ENCODE data around the gene CNBD2. TPM values are rescaled to one million over a fixed set of nuclear protein-coding genes. Genes with fewer than 3 reads are reported as not detected.

CNBD2 gene
- total and polyA plus RNA-seq, 4 experiments from 2014 or later: 6.7 to 8.2 (median 7.5) TPM

- H3K27me3 ChIP-seq (ENCODE audit: insufficient read depth, low read length): no peaks in the 10 kb centered on the region
- intact Hi-C loops (cut with micrococcal nuclease): no loop called here
- H3K9me3 ChIP-seq (ENCODE audit: control insufficient read depth in 1 of 2, low read length in 2 of 2): no peaks in the 10 kb centered on the region
- no peak overlapping the region for H3K4me3 ChIP-seq (ENCODE audit: low read length in 2 of 2)
- H3K36me3 ChIP-seq (ENCODE audit: insufficient read depth, low read length): no peaks in the 10 kb centered on the region
- no peak overlapping the region for H3K27ac ChIP-seq (ENCODE audit: low read depth, low read length)
- ChIA-PET POLR2A (ENCODE audit: partially characterized antibody) (no interaction called here), CTCF (ENCODE audit: partially characterized antibody) (interaction anchor here (0.9 to 1.3 kb wide), 3 partner anchors 18 to 21 kb away, joined by 3 to 6 read pairs (median 3); partner anchors contain the start of gene SCAND1)
- peaks cover 0 to 4% (median 0%) of the 10 kb centered on the region in 8 donors for H3K9me3 Mint-ChIP-seq
- H3K27ac Mint-ChIP-seq: no peak overlapping the region
- no peak for DNase-seq
- no peaks in the 10 kb centered on the region for H3K4me1 Mint-ChIP-seq
- no peak overlapping the region for H3K4me3 Mint-ChIP-seq
- H3K27me3 Mint-ChIP-seq: peaks cover 0 to 1% of the 10 kb centered on the region in 2 donors
- no peaks in the 10 kb centered on the region for H3K4me1 ChIP-seq (ENCODE audit: insufficient read depth, low read length)
- no peaks in the 10 kb centered on the region for H3K36me3 Mint-ChIP-seq
These were observed 3.6 kb downstream of the CNBD2 start for GRCh38 chr20:35971981-35972380.

- ChIA-PET POLR2A (ENCODE audit: partially characterized antibody) (no interaction called here), CTCF (ENCODE audit: partially characterized antibody) (interaction anchor here (0.9 to 1.3 kb wide), 2 partner anchors 18 kb away, joined by 3 read pairs; partner anchors contain the start of gene SCAND1)
- Histone ChIP-seq H3K4me1 (ENCODE audit: insufficient read depth, low read length) (no peaks in the 10 kb centered on the region), H3K36me3 (ENCODE audit: insufficient read depth, low read length) (no peaks in the 10 kb centered on the region), H3K27ac (ENCODE audit: low read depth, low read length) (no peak overlapping the region), H3K4me3 (ENCODE audit: low read length in 2 of 2) (no peak overlapping the region), H3K9me3 (ENCODE audit: control insufficient read depth in 1 of 2, low read length in 2 of 2) (no peaks in the 10 kb centered on the region), H3K27me3 (ENCODE audit: insufficient read depth, low read length) (no peaks in the 10 kb centered on the region)
- DNase-seq: no peak
- H3K27ac Mint-ChIP-seq: no peak overlapping the region
- H3K4me3 Mint-ChIP-seq: no peak overlapping the region
- H3K4me1 Mint-ChIP-seq: no peaks in the 10 kb centered on the region
- H3K9me3 Mint-ChIP-seq: peaks cover 0 to 4% (median 0%) of the 10 kb centered on the region in 8 donors
- no peaks in the 10 kb centered on the region for H3K36me3 Mint-ChIP-seq
- H3K27me3 Mint-ChIP-seq: peaks cover 0 to 1% of the 10 kb centered on the region in 2 donors
- intact Hi-C loops (cut with micrococcal nuclease): no loop called here
These were observed 4.1 kb downstream of the CNBD2 start for GRCh38 chr20:35972462-35972861.

- ChIA-PET POLR2A (ENCODE audit: partially characterized antibody) (no interaction called here), CTCF (ENCODE audit: partially characterized antibody) (interaction anchor here (0.6 to 1.3 kb wide), 2 partner anchors 19 to 20 kb away, joined by 4 to 5 read pairs; partner anchors contain the start of gene SCAND1)
- Mint-ChIP-seq H3K36me3 (no peaks in the 10 kb centered on the region), H3K4me3 (no peak overlapping the region), H3K4me1 (no peaks in the 10 kb centered on the region), H3K9me3 (peaks cover 0 to 4% (median 0%) of the 10 kb centered on the region in 8 donors), H3K27ac (peak overlapping the region in 1 of 7 donors; percentile 31), H3K27me3 (peaks cover 0 to 1% of the 10 kb centered on the region in 2 donors)
- no peaks in the 10 kb centered on the region for H3K4me1 ChIP-seq (ENCODE audit: insufficient read depth, low read length)
- no peaks in the 10 kb centered on the region for H3K27me3 ChIP-seq (ENCODE audit: insufficient read depth, low read length)
- no peaks in the 10 kb centered on the region for H3K36me3 ChIP-seq (ENCODE audit: insufficient read depth, low read length)
- no peaks in the 10 kb centered on the region for H3K9me3 ChIP-seq (ENCODE audit: control insufficient read depth in 1 of 2, low read length in 2 of 2)
- no peak overlapping the region for H3K4me3 ChIP-seq (ENCODE audit: low read length in 2 of 2)
- no peak overlapping the region for H3K27ac ChIP-seq (ENCODE audit: low read depth, low read length)
- no peak for DNase-seq
- intact Hi-C loops (cut with micrococcal nuclease): no loop called here
These were observed 5.9 kb downstream of the CNBD2 start for GRCh38 chr20:35974256-35974655.

DNA sequence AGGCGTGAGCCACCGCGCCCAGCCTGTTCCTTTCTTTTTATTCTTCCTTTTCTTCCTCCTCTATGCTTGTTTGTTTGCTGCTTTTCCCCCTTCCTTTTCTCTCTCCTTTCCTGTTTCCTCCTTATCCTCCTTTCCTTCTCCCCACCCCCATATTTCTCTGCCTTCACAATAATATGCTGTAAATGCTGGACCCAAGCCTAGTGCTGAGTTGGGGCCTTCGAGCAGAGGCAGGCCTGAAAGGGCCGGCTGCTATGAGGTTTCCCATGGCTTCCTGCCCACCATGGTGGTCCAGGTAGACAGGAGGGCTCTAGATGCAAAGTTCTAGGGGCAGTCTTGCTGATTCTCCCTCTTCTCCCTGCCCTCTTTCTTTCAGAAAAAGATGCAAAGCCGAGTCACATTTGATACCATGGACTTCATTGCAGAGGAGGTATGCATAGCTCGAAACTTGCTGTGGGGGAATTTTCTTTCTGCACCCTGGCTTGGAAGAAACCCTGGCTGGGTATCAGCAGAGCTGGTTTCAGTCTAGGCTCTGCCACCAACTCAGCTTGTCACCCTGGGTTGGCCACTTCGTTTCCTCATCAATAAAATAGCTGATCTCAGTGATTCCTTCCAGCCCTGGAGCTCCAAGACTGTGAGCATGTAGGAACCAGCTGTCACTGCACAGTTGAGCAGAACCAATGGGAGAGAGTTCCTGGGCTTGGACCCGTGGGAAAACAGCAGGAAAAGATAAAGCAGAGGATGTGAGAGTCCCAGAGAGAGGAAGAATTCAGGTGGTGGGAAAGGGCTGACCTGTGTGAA is 7.4 kb downstream of the CNBD2 start:
- Mint-ChIP-seq H3K4me3 (no peak overlapping the region), H3K27ac (no peak overlapping the region)

DNA sequence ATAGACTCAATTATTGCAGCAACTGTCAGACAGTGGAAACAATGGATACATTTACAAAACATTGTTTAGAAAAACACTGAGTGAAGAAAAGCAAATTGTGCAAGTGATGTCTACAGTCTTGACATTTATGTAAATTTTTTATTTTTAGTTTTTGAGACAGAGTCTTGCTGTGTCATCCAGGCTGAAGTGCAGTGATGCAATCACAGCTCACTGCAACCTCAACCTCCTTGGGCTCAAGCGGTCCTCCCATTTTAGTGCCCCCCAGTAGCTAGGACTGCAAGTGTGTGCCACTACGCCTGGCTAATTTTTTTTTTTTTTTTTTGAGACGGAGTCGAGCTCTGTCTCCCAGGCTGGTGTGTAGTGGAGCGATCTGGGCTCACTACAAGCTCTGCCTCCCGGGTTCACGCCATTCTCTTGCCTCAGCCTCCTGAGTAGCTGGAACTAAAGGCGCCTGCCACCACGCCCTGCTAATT is 9.7 kb downstream of the CNBD2 start:
- Mint-ChIP-seq H3K27me3 (peaks cover 0 to 5% of the 10 kb centered on the region in 2 donors), H3K4me3 (no peak overlapping the region), H3K4me1 (no peaks in the 10 kb centered on the region), H3K27ac (no peak overlapping the region), H3K36me3 (no peaks in the 10 kb centered on the region), H3K9me3 (no peaks in the 10 kb centered on the region)
- H3K36me3 ChIP-seq (ENCODE audit: insufficient read depth, low read length): no peaks in the 10 kb centered on the region
- CTCF ChIA-PET (ENCODE audit: partially characterized antibody): no interaction called here
- no peak overlapping the region for H3K27ac ChIP-seq (ENCODE audit: low read depth, low read length)
- intact Hi-C loops (cut with micrococcal nuclease): no loop called here
- no peak for DNase-seq
- H3K4me3 ChIP-seq (ENCODE audit: low read length in 2 of 2): no peak overlapping the region
- H3K9me3 ChIP-seq (ENCODE audit: control insufficient read depth in 1 of 2, low read length in 2 of 2): no peaks in the 10 kb centered on the region
- no peaks in the 10 kb centered on the region for H3K4me1 ChIP-seq (ENCODE audit: insufficient read depth, low read length)
- no peaks in the 10 kb centered on the region for H3K27me3 ChIP-seq (ENCODE audit: insufficient read depth, low read length)
- POLR2A ChIA-PET (ENCODE audit: partially characterized antibody): no interaction called here

More for the DNA sequence above, 7.4 kb downstream of the CNBD2 start:
- no peaks in the 10 kb centered on the region for H3K27me3 ChIP-seq (ENCODE audit: insufficient read depth, low read length)
- Mint-ChIP-seq H3K36me3 (no peaks in the 10 kb centered on the region), H3K9me3 (peaks cover 0 to 4% (median 0%) of the 10 kb centered on the region in 8 donors), H3K4me1 (no peaks in the 10 kb centered on the region), H3K27me3 (peaks cover 0 to 3% of the 10 kb centered on the region in 2 donors)
- no peak overlapping the region for H3K27ac ChIP-seq (ENCODE audit: low read depth, low read length)
- CTCF ChIA-PET (ENCODE audit: partially characterized antibody): interaction anchor here (1.3 kb wide), 1 partner anchor 9 kb away, joined by 3 read pairs; no protein-coding TSS in a partner anchor
- intact Hi-C loops (cut with micrococcal nuclease): no loop called here
- no peaks in the 10 kb centered on the region for H3K9me3 ChIP-seq (ENCODE audit: control insufficient read depth in 1 of 2, low read length in 2 of 2)
- no peak for DNase-seq
- H3K36me3 ChIP-seq (ENCODE audit: insufficient read depth, low read length): no peaks in the 10 kb centered on the region
- no peaks in the 10 kb centered on the region for H3K4me1 ChIP-seq (ENCODE audit: insufficient read depth, low read length)
- POLR2A ChIA-PET (ENCODE audit: partially characterized antibody): interaction anchor here (1.2 kb wide), 1 partner anchor 22 kb away, joined by 4 read pairs; the partner anchor contains the start of gene SCAND1
- no peak overlapping the region for H3K4me3 ChIP-seq (ENCODE audit: low read length in 2 of 2)

DNA sequence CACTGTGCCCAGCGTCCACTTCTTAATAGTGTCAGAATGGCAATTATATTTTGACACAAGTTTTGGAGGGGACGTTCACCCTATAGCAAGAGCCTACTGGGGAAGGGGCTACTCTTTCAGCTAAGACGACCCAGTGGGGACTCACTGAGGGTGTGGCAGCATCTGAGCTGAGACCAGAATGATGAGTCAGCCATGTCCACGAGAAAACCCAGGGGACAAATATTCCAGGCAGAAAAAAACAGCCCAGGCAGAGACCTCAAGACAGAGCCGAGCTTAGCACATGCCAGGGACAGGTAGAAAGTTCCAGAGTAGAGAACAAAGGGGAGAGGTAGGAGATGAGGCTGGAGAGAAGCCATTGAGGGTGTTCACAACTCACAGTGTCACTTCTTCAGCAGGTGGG is 11.2 kb downstream of the CNBD2 start:
- no peaks in the 10 kb centered on the region for H3K36me3 ChIP-seq (ENCODE audit: insufficient read depth, low read length)
- H3K9me3 Mint-ChIP-seq: no peaks in the 10 kb centered on the region
- CTCF ChIA-PET (ENCODE audit: partially characterized antibody): interaction anchor here (0.9 to 1.0 kb wide), 2 partner anchors 12 to 159 kb away, joined by 3 read pairs; no protein-coding TSS in a partner anchor
- intact Hi-C loops (cut with micrococcal nuclease): no loop called here
- H3K27ac ChIP-seq (ENCODE audit: low read depth, low read length): no peak overlapping the region
- H3K27ac Mint-ChIP-seq: no peak overlapping the region
- H3K4me1 Mint-ChIP-seq: no peaks in the 10 kb centered on the region
- H3K4me3 Mint-ChIP-seq: no peak overlapping the region
- H3K4me1 ChIP-seq (ENCODE audit: insufficient read depth, low read length): no peaks in the 10 kb centered on the region
- peaks cover 0 to 7% of the 10 kb centered on the region in 2 donors for H3K27me3 Mint-ChIP-seq
- H3K27me3 ChIP-seq (ENCODE audit: insufficient read depth, low read length): no peaks in the 10 kb centered on the region
- POLR2A ChIA-PET (ENCODE audit: partially characterized antibody): no interaction called here
- no peak overlapping the region for H3K4me3 ChIP-seq (ENCODE audit: low read length in 2 of 2)
- H3K36me3 Mint-ChIP-seq: no peaks in the 10 kb centered on the region
- DNase-seq: no peak
- no peaks in the 10 kb centered on the region for H3K9me3 ChIP-seq (ENCODE audit: control insufficient read depth in 1 of 2, low read length in 2 of 2)

- Histone ChIP-seq H3K27me3 (ENCODE audit: insufficient read depth, low read length) (no peaks in the 10 kb centered on the region), H3K4me3 (ENCODE audit: low read length in 2 of 2) (no peak overlapping the region), H3K27ac (ENCODE audit: low read depth, low read length) (no peak overlapping the region), H3K36me3 (ENCODE audit: insufficient read depth, low read length) (no peaks in the 10 kb centered on the region), H3K4me1 (ENCODE audit: insufficient read depth, low read length) (no peaks in the 10 kb centered on the region), H3K9me3 (ENCODE audit: control insufficient read depth in 1 of 2, low read length in 2 of 2) (no peaks in the 10 kb centered on the region)
- Mint-ChIP-seq H3K27ac (no peak overlapping the region), H3K27me3 (peaks cover 1 to 6% of the 10 kb centered on the region in 2 donors), H3K4me3 (no peak overlapping the region), H3K4me1 (no peaks in the 10 kb centered on the region), H3K9me3 (no peaks in the 10 kb centered on the region), H3K36me3 (no peaks in the 10 kb centered on the region)
- no peak for DNase-seq
- CTCF ChIA-PET (ENCODE audit: partially characterized antibody): interaction anchor here (3.6 kb wide), 1 partner anchor 11 kb away, joined by 31 read pairs; no protein-coding TSS in a partner anchor
- POLR2A ChIA-PET (ENCODE audit: partially characterized antibody): no interaction called here
- intact Hi-C loops (cut with micrococcal nuclease): no loop called here
These were observed 13.6 kb downstream of the CNBD2 start for GRCh38 chr20:35981969-35982368.

Data from CD4-positive, alpha-beta memory T cell (primary cell).